ENCODE data around the gene RLBP1. TPM values are rescaled to one million over a fixed set of nuclear protein-coding genes. Genes with fewer than 3 reads are reported as not detected.

The RLBP1 gene
- total and polyA plus RNA-seq, 2 of the 13 experiments (the other 11 are each of a cell fraction or from before 2014, with no cell fraction given) = 0.07 TPM; not detected in 1

GRCh38 chr15:89164712-89165211, 56.6 kb downstream of the RLBP1 start (continued):
- TF ChIP-seq ZBTB40 (IDR thresholded peaks at IDR 0.05) = no peak
- no peak for TF ChIP-seq ZBTB40 (CRISPR knock-in tag; IDR thresholded peaks at IDR 0.05)
- no peak for TF ChIP-seq DMTF1 (CRISPR knock-in tag; IDR thresholded peaks at IDR 0.05)
- no peak for TF ChIP-seq BCLAF1 (IDR thresholded peaks at IDR 0.05)
- TF ChIP-seq KDM6A (CRISPR knock-in tag; IDR thresholded peaks at IDR 0.05; ENCODE audit: low read depth) = no peak
- TF ChIP-seq NBN (conservative IDR thresholded peaks at IDR 0.05) = no peak
- TF ChIP-seq ZFYVE20 (CRISPR knock-in tag; IDR thresholded peaks at IDR 0.05; ENCODE audit: borderline replicate concordance, low read depth) = no peak
- TF ChIP-seq ZBTB8A (CRISPR knock-in tag; IDR thresholded peaks at IDR 0.05; ENCODE audit: borderline replicate concordance, low read depth) = no peak
- TF ChIP-seq GATAD1 (CRISPR knock-in tag; IDR thresholded peaks at IDR 0.05) = no peak
- TF ChIP-seq ZNF639 (CRISPR knock-in tag; conservative IDR thresholded peaks at IDR 0.05) = no peak
- TF ChIP-seq ZNF414 (CRISPR knock-in tag; IDR thresholded peaks at IDR 0.05) = no peak
- TF ChIP-seq ZSCAN29 (CRISPR knock-in tag; conservative IDR thresholded peaks at IDR 0.05) = no peak

All from HepG2 (cell line).